IMR-90 (cell line): ENCODE results near the gene MAPRE3.

ENCODE experiments used
- CHD1 ChIP-seq: IDR thresholded peaks from 2 replicates; pipeline ENCODE4 v1.6.1; 2012; ENCODE audit warnings: low read depth, low read length, improper control_type of control experiment
- FOS ChIP-seq: fragments of 150-350 bp; IDR thresholded peaks from 2 replicates; pipeline ENCODE4 v1.6.1; 2016; ENCODE audit warnings: low read depth, low read length
- MAFK ChIP-seq: IDR thresholded peaks from 2 replicates; pipeline ENCODE4 v1.6.1; 2012; ENCODE audit warnings: low read depth, low read length, improper control_type of control experiment
- MXI1 ChIP-seq: IDR thresholded peaks from 2 replicates; pipeline ENCODE4 v1.6.1; 2012; ENCODE audit warnings: low read depth, mild to moderate bottlenecking, low read length, moderate library complexity, borderline replicate concordance
- POLR2A ChIP-seq: IDR thresholded peaks from 2 replicates; pipeline ENCODE4 v1.6.1; 2012; ENCODE audit warnings: mild to moderate bottlenecking, low read depth, low read length
- RAD21 ChIP-seq: IDR thresholded peaks from 2 replicates; pipeline ENCODE4 v1.6.1; 2012; ENCODE audit warnings: low read length, improper control_type of control experiment
- SMC3 ChIP-seq: fragments of 150-350 bp; IDR thresholded peaks from 2 replicates; pipeline ENCODE4 v1.6.1; 2016; ENCODE audit warnings: low read depth, mild to moderate bottlenecking, antibody characterized with exemption, low read length, moderate library complexity
- TF ChIP-seq, protein P1 (sequence below): conservative IDR thresholded peaks from 2 replicates; pipeline ENCODE4 v1.5.1; 2012; ENCODE audit warnings: mild to moderate bottlenecking, low read depth, low read length, improper control_type of control experiment
- TF ChIP-seq, protein P2 (sequence below): fragments of 150-350 bp; IDR thresholded peaks from 2 replicates; pipeline ENCODE4 v1.6.1; 2016; ENCODE audit warnings: low read depth, mild to moderate bottlenecking, low read length, moderate library complexity, borderline replicate concordance
- TF ChIP-seq, protein P3 (sequence below): fragments of 150-350 bp; IDR thresholded peaks from 2 replicates; pipeline ENCODE4 v1.6.1; 2017; ENCODE audit warnings: mild to moderate bottlenecking, antibody characterized with exemption, low read length, low read depth

DNA sequence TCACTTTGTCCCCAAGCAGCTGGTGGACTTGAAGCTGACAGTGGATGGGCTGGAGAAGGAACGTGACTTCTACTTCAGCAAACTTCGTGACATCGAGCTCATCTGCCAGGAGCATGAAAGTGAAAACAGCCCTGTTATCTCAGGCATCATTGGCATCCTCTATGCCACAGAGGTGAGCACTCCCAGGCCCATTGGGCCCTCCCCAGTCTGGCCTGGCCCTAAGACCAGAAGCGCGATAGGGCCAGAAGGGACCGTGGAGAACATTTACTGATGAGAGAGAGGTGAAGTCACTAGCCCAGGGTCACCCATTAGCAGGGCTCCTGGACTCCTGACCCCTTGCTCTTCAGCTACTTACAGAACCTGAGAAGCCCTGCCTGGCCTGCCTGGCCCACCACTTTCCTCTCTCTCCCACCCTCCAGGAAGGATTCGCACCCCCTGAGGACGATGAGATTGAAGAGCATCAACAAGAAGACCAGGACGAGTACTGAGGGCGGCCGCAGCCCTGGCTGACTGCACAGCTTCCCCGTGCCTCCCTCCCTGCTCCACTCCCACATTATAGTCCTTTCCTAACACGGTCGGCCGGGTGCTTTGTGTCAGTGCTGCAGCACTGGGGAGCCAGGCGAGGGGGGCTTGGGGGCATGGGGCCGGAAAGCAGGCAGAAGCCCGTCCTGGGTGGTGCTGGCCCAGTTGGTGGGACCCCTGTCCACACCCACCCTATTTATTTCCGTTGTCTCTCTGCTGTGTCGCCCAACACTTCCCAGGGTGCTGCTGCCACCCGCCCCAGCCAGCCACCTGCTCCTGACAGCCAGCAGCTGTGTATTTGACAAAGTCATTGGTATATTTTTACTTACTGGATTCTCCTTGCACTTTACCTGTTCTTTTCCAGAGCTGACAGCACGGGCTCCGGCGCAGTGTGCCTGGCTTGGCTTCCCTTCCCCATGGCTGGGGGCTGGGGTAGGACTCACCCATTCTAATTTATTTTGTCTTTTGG, 55.7 kb downstream of the MAPRE3 start:
- TF ChIP-seq POLR2A = no peak
- TF ChIP-seq, protein P1, sequence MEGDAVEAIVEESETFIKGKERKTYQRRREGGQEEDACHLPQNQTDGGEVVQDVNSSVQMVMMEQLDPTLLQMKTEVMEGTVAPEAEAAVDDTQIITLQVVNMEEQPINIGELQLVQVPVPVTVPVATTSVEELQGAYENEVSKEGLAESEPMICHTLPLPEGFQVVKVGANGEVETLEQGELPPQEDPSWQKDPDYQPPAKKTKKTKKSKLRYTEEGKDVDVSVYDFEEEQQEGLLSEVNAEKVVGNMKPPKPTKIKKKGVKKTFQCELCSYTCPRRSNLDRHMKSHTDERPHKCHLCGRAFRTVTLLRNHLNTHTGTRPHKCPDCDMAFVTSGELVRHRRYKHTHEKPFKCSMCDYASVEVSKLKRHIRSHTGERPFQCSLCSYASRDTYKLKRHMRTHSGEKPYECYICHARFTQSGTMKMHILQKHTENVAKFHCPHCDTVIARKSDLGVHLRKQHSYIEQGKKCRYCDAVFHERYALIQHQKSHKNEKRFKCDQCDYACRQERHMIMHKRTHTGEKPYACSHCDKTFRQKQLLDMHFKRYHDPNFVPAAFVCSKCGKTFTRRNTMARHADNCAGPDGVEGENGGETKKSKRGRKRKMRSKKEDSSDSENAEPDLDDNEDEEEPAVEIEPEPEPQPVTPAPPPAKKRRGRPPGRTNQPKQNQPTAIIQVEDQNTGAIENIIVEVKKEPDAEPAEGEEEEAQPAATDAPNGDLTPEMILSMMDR = no peak
- TF ChIP-seq SMC3 = no peak
- TF ChIP-seq, protein P2, sequence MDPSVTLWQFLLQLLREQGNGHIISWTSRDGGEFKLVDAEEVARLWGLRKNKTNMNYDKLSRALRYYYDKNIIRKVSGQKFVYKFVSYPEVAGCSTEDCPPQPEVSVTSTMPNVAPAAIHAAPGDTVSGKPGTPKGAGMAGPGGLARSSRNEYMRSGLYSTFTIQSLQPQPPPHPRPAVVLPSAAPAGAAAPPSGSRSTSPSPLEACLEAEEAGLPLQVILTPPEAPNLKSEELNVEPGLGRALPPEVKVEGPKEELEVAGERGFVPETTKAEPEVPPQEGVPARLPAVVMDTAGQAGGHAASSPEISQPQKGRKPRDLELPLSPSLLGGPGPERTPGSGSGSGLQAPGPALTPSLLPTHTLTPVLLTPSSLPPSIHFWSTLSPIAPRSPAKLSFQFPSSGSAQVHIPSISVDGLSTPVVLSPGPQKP = no peak
- no peak for TF ChIP-seq CHD1
- no peak for TF ChIP-seq FOS
- TF ChIP-seq, protein P3, sequence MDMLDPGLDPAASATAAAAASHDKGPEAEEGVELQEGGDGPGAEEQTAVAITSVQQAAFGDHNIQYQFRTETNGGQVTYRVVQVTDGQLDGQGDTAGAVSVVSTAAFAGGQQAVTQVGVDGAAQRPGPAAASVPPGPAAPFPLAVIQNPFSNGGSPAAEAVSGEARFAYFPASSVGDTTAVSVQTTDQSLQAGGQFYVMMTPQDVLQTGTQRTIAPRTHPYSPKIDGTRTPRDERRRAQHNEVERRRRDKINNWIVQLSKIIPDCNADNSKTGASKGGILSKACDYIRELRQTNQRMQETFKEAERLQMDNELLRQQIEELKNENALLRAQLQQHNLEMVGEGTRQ = no peak
- no peak for TF ChIP-seq MXI1
- no peak for TF ChIP-seq RAD21
- TF ChIP-seq MAFK = no peak
